ENCODE results near the gene FOXG1. TPM values are rescaled to one million over a fixed set of nuclear protein-coding genes. Genes with fewer than 3 reads are reported as not detected.

FOXG1 gene
- polyA plus RNA-seq, 1 donor, result 0.03 TPM

DNA sequence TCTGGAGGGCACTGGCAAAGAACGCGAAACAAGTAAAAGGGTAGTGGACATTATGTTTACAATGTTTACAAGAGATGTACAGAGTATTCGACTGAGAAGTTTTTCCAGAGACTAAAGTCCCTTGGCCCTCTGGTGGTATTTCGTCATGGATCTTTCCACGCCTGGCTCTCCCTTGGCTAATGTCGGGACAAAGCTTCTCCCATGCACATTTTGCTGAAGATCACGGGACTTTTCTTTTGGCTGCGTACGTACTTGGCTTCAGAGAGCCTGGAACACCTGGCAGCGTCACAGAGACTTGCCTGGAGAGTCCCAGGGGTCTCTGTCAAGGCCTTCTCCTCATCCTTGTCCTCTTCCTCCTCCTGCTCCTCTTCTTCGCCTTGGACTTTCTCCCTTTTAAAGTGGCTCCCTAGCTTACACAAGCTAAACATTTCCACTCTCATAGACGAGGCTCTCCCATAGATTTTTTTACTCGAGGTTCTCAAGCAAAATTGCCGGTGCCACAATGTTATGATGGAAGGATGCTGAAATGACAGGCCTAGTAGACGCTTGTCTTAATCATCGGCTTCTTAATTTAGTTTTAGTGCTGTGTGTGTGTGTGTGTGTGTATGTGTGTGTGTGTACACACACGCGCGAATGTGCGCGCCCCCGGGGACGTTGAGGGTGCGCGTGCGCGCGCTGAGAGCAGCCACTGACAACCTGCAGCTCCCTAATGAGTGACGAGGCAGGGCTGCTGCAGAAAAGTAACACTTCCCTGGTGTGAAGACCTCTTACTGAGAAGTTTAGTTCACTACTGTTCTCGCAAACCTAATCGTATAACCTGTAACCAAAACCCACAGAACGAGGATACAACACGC lies 4.9 kb upstream of the FOXG1 start:
- no peak for DNase-seq

GRCh38 chr14:28762303-28762954 lies 4.2 kb upstream of the FOXG1 start:
- no peak for DNase-seq

- no peak for DNase-seq
These were observed 3.6 kb upstream of the FOXG1 start for GRCh38 chr14:28762955-28763326.

DNA sequence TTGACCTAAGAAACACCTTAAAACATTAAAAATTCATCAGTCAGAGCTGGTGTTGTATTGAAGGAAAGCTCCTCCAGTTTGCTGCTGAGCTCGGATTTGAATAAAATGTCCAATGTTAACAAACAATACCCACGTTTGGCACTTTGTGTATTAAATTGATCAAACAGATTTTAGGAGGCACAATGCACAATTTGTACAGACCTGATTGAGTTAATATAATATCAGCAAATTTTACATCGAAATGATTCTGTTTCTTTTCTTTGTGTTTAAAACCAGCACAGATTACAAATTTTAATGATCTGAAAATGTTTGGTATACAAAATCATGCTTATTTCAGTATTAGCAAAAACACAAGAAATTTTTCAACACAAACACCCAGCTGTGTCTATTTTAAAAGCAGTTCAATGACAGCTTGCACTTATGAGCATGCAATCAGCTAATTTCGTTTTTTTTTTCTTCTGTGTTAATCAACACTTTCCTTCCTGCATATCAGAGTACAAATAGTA lies 2.8 kb upstream of the FOXG1 start:
- DNase-seq, result no peak

DNA sequence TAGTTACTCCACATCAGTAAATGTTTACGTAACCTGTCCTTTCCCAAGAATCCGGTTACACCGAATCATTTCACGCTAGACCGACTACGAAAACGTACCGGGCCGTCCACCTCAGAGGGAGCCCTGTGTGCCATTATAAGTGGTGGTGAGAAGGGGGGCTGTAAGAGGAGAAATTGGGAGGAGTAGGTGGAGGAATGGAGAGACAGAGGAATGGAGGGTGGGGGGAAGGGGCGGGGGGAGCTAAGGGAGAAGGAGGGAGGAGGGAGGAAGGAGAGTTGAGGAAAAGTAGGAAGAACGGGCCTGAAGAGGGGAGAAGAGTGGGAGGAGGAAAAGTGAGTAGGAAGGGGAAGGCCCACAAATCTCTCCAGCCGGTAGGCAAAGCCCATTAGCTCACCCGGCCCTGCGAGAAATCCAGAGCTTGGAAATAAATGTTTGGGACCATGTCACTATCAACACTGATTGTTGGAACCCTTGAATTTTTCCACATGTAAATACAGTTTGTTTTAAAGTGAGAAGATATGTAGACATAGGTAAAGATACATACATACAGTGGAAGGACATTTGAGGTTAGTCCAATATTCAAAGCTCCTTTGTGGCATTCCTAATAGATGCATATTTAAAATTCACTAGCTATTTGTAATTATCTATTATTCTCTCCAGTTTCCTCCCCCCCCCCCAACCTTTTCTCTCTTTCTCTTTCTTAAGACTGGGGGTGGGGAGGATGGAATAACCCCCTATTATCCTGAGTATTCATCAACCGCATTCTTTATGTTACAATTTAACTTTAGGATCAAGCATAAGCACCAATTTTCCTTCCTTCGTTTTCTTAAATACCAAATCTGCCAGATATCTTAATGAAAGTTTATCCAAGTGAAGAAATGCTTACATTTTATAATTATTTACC lies 2.1 kb upstream of the FOXG1 start:
- no peak for DNase-seq

GRCh38 chr14:28765169-28765830 lies 1.3 kb upstream of the FOXG1 start:
- no peak for DNase-seq

DNA sequence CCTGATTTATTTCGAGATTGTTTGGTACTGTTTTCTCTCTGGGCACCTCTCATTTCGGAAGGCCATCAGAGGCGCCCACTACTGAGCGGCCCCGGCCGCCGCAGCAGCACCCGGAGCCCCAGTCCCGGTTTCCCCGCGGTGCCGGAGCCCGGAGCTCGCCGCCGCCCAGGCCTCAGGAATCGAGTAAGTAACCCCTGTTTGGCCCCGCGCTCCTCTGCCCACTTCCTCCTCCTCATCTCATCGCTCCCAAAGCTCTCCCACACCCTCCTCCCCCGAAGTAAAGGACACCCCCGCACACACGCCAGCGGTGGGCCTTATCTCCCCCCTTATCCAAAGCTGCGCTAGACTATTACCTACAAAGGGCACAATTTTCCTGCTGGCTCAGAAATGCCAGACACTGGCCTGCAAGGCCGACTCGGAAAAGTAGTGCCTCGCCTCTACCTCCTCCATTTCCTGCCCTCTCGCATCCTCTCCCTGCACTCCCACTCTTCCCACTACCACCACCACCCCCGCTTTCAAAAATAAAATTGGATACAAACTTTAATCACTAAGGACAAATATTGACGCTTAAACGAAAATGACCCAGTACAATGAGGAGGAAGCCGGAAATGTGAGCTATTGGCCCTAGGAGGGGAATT lies 637 bp upstream of the FOXG1 start:
- DNase-seq, result no peak

GRCh38 chr14:28767030-28767852 lies 654 bp downstream of the FOXG1 start:
- DNase-seq, result no peak

DNA sequence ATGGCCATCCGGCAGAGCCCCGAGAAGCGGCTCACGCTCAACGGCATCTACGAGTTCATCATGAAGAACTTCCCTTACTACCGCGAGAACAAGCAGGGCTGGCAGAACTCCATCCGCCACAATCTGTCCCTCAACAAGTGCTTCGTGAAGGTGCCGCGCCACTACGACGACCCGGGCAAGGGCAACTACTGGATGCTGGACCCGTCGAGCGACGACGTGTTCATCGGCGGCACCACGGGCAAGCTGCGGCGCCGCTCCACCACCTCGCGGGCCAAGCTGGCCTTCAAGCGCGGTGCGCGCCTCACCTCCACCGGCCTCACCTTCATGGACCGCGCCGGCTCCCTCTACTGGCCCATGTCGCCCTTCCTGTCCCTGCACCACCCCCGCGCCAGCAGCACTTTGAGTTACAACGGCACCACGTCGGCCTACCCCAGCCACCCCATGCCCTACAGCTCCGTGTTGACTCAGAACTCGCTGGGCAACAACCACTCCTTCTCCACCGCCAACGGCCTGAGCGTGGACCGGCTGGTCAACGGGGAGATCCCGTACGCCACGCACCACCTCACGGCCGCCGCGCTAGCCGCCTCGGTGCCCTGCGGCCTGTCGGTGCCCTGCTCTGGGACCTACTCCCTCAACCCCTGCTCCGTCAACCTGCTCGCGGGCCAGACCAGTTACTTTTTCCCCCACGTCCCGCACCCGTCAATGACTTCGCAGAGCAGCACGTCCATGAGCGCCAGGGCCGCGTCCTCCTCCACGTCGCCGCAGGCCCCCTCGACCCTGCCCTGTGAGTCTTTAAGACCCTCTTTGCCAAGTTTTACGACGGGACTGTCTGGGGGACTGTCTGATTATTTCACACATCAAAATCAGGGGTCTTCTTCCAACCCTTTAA lies 1.5 kb downstream of the FOXG1 start:
- DNase-seq, result no peak

- no peak for DNase-seq
These were observed 2.8 kb downstream of the FOXG1 start for GRCh38 chr14:28769276-28769880.

DNA sequence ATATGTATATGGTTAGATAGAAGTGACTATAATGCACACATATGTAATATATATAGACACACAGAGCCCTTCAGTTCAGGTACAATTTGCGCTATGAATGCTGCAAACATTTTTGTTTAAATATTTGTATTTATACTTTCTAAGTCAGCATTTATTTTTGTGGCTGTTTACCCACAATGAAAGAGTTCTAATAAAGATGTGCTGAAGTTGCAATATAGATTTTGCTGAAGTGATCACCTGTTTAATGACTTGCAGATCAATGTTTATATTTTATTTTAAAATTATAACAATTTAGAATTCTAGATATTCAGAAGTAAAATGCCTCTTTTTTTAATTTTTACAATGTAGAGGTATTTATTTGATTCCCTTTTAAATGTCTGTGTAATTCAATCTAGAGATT lies 3.5 kb downstream of the FOXG1 start:
- DNase-seq, result no peak

GRCh38 chr14:28770630-28771029 lies 4.0 kb downstream of the FOXG1 start:
- no peak for DNase-seq

GRCh38 chr14:28771168-28771567 lies 4.6 kb downstream of the FOXG1 start:
- DNase-seq, result no peak

GRCh38 chr14:28772613-28773012 lies 6.0 kb downstream of the FOXG1 start:
- DNase-seq, result no peak

- no peak for DNase-seq
These were observed 6.6 kb downstream of the FOXG1 start for GRCh38 chr14:28773176-28773575.

DNA sequence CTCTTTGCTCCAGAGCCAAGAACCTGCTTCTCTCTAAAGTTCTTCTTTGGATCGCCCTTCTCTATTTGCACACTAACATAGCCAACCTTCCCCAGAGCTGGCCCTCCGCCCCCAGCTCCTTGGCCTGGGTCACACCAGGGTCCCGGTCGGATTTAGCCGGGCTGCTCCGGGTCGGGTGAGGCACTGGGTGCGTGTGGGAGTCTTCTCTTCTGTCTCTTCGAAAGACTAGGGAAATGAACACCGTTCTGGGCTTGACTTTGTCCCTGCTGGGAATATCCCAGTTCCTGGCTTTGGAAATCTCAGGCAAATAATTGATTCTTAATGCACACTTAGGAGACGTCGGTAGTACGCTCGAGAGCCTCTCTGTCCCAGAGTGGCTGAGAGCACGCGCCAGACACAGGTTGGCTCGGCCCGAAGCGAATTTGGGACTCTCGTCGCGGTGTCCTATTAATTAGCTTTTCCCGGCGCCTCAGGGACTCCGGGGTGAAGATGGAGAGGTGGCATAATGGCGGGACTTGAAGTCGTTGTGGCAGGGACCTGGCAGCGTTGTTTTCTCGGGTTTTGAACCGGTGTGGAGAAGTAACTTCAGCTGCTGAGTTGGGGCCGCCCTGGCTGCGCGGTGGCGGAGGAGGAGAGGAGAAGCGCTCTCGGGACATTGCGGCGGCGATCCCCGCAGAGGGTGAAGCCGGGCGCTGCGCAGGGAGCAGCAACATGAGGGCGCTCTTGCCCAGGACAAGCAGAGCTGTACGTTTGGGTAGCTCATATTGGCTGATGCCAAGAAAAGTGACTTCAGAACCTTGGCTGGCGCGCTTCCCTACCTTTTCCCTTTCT lies 7.5 kb downstream of the FOXG1 start:
- no peak for DNase-seq

GRCh38 chr14:28774764-28775735 lies 8.5 kb downstream of the FOXG1 start:
- no peak for DNase-seq

Data from left kidney (tissue), 2 donors.